IPS-NIHi11 (cell line): ENCODE measurements around the gene TSPAN18.

Source experiments
- DNase-seq: peaks from one replicate; pipeline ENCODE4 v3.0.0; 2012; ENCODE audit warnings: mixed read lengths, low spot score

TSPAN18 gene

GRCh38 chr11:44777209-44778194 is 50.7 kb downstream of the TSPAN18 start:
- DNase-seq = no peak

- DNase-seq = no peak
These were observed 51.7 kb downstream of the TSPAN18 start for GRCh38 chr11:44778195-44779100.

- DNase-seq = no peak
These were observed 53.2 kb downstream of the TSPAN18 start for GRCh38 chr11:44779736-44780520.

GRCh38 chr11:44780940-44781631 is 54.3 kb downstream of the TSPAN18 start:
- no peak for DNase-seq

GRCh38 chr11:44781655-44782054 is 54.9 kb downstream of the TSPAN18 start:
- DNase-seq = no peak

GRCh38 chr11:44782478-44782877 is 55.7 kb downstream of the TSPAN18 start:
- no peak for DNase-seq

- DNase-seq = no peak
These were observed 57.6 kb downstream of the TSPAN18 start for GRCh38 chr11:44784436-44784760.

GRCh38 chr11:44784851-44785250 is 58.1 kb downstream of the TSPAN18 start:
- no peak for DNase-seq

- peak; percentile 42 for DNase-seq
These were observed 59.3 kb downstream of the TSPAN18 start for GRCh38 chr11:44785856-44786607.

- no peak for DNase-seq
These were observed 60.3 kb downstream of the TSPAN18 start for GRCh38 chr11:44787070-44787469.

GRCh38 chr11:44787981-44788380 is 61.2 kb downstream of the TSPAN18 start:
- DNase-seq = no peak

- no peak for DNase-seq
These were observed 61.9 kb downstream of the TSPAN18 start for GRCh38 chr11:44788536-44789261.

GRCh38 chr11:44789496-44789895 is 62.7 kb downstream of the TSPAN18 start:
- DNase-seq = no peak

GRCh38 chr11:44790211-44790610 is 63.4 kb downstream of the TSPAN18 start:
- no peak for DNase-seq

- no peak for DNase-seq
These were observed 64.7 kb downstream of the TSPAN18 start for GRCh38 chr11:44791316-44791925.

GRCh38 chr11:44792171-44792570 is 65.4 kb downstream of the TSPAN18 start:
- no peak for DNase-seq

- DNase-seq = no peak
These were observed 66.8 kb downstream of the TSPAN18 start for GRCh38 chr11:44793350-44794090.

- DNase-seq = no peak
These were observed 69.2 kb downstream of the TSPAN18 start for GRCh38 chr11:44795803-44796535.
